HEK293T (cell line): ENCODE data around the gene BAG3.

Experiments used
- ARNT ChIP-seq: fragments of 450-650 bp; IDR thresholded peaks from 2 replicates; pipeline ENCODE4 v1.6.1; 2017; ENCODE audit warnings: mild to moderate bottlenecking
- BHLHE40 ChIP-seq: fragments of 450-650 bp; IDR thresholded peaks from 2 replicates; pipeline ENCODE4 v1.6.1; 2016; ENCODE audit warnings: mild to moderate bottlenecking, moderate library complexity, borderline replicate concordance
- FOXA1 ChIP-seq: fragments of 450-650 bp; IDR thresholded peaks from 2 replicates; pipeline ENCODE4 v1.6.1; 2016; ENCODE audit warnings: mild to moderate bottlenecking
- FOXK2 ChIP-seq: fragments of 450-650 bp; IDR thresholded peaks from 2 replicates; pipeline ENCODE4 v1.6.1; 2016; ENCODE audit warnings: mild to moderate bottlenecking
- FOXM1 ChIP-seq: fragments of 450-650 bp; IDR thresholded peaks from 2 replicates; pipeline ENCODE4 v1.6.1; 2017; ENCODE audit warnings: mild to moderate bottlenecking, borderline replicate concordance
- L3MBTL2 ChIP-seq: fragments of 450-650 bp; conservative IDR thresholded peaks from 2 replicates; pipeline ENCODE4 v1.6.1; 2016; ENCODE audit warnings: mild to moderate bottlenecking
- LEF1 ChIP-seq: fragments of 450-650 bp; IDR thresholded peaks from 2 replicates; pipeline ENCODE4 v1.6.1; 2017; ENCODE audit warnings: mild to moderate bottlenecking, borderline replicate concordance
- NFRKB ChIP-seq: fragments of 450-650 bp; IDR thresholded peaks from 2 replicates; pipeline ENCODE4 v1.6.1; 2016; ENCODE audit warnings: mild to moderate bottlenecking, moderate library complexity
- PKNOX1 ChIP-seq: fragments of 450-650 bp; IDR thresholded peaks from 2 replicates; pipeline ENCODE4 v1.6.1; 2016
- SP1 ChIP-seq: fragments of 450-650 bp; IDR thresholded peaks from 2 replicates; pipeline ENCODE4 v1.6.1; 2017

DNA sequence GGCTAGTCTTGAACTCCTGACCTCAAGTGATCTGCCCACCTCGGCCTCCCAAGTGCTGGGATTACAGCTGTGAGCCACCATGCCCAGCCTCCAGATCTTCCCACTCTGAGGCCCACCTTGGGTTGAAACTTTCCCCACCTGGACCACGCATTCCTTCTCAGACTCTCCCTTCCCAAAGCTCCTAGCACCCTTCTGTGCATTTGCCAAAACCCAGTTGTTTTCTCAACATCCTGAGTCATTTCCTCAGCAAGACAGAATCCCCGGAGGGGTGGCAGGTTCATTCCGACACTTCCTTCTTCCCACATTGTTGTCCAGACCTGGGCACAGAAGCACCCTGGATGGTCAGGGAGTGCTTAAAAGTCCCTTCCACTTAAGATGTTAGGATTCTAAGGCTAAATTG, 28.9 kb downstream of the BAG3 start:
- TF ChIP-seq FOXK2: no peak
- TF ChIP-seq SP1: no peak
- TF ChIP-seq FOXA1: no peak
- TF ChIP-seq PKNOX1: no peak
- no peak for TF ChIP-seq LEF1
- TF ChIP-seq L3MBTL2: no peak
- TF ChIP-seq BHLHE40: no peak
- no peak for TF ChIP-seq NFRKB
- no peak for TF ChIP-seq ARNT
- no peak for TF ChIP-seq FOXM1
